Measurements from ENCODE around the gene FRMD4B.
A peak's percentile ranks its signal among the peaks of the same experiment; 100 is the strongest.

FRMD4B gene

DNA sequence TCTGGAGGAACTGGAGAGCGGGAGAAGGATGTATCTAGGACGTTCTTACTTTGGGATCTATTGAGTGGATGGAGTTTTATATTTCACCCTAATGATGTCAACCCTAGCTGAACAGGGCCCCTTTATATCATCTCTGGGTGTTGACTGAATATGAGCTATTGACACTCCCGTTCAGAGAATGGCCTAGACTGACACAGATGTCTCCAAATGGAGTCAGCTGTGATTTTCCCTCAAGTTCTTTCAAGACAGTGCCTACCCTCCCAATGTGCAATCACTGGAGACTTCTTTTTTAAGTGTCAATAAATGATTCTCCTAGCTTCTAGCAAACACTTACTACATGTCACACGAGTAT lies 63.8 kb downstream of the FRMD4B start:
- no peak for DNase-seq (ENCODE audit: low read depth)

DNA sequence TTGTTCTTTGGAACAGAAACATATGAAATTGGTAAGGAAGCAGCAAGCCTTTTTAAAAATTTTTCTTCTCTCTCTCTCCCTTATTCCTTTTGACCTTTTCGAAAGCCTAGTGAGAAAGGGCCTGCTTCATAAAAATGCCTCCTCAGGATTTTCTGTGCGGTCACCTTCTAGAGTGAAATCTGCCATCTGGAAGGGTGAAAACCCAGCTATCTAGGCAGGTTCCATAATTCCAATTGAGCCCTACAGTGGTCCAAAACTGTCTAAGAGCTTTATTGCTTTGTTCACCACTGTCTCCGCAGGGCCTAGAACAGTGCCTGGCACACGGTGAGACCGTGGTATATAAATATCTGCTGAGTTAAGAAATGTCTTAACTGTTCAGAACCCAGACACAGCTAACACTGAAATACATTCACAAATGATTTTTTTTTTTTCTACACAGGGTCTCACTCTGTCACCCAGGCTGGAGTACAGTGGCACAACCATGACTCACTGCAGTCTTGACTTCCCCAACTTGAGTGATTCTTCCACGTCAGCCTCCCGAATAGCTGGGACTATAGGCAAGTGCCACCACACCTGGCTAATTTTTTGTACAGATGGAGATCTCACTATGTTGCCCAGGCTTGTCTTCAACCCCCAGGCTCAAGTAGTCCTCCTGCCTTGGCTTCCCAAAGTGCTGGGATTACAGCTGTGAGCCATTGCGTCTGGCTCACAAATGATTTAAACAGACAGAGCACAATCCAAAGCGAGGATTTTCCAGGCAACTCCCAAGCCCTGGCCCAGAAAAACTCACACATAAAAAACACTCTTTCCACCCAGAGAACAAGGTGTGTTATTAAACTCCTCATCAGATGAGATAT lies 64.4 kb downstream of the FRMD4B start:
- no peak for DNase-seq (ENCODE audit: low read depth)

DNA sequence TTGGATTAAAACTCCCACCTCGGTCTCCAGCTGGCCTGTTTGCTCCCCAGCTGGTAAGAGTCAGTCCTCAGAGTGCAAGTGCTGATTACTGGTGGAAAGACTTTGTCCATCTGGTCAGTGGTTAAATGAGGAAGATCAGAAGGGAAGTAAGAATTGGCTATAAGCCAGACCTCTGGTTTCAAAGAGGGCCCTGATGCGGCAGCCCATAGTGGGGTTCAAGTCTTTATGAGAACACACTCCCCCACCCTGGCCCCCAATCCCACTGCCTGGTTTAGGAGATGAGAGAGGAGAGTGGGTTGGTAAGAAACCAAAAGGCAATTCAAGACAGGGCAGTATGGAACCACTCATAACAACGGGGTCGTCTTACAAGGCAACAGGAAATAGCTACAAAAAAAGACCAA lies 65.0 kb downstream of the FRMD4B start:
- DNase-seq (ENCODE audit: low read depth): no peak

DNA sequence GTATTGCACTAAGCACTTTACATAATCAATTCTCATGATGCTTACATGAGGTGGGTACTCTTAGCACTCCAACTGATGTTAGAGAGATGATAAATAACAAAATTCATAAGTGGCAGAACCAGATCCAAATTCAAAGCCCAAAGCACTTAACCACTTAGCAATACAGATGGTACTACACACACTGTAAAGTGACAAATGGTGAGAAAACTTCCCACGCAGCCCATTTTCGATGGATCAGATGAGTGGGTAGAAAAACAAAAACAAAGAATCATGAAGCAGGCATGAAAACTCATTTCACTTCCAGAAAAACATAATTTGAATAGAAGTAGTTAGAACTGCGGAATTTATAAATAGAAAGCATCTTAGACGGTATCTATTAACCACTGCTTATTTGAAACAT lies 66.2 kb downstream of the FRMD4B start:
- DNase-seq (ENCODE audit: low read depth): no peak

DNA sequence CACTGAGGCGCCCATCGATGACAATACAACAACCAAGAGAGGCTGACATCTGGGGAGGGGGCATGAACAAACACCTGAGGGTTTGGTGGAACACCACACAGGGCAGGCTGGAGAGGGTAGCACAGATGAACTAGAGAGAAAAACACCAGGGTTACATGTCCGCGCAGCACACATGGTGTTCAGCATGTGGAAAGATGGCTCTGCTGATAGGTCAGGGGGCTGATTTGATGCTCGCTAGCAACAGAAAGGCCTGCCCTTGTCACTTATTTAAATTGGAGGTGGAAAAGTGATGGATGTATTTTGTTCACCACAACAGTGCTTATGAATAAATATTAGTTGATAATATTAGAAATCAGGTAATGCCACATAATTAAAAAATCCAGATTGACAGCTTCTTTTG lies 67.5 kb downstream of the FRMD4B start:
- no peak for DNase-seq (ENCODE audit: low read depth)

DNA sequence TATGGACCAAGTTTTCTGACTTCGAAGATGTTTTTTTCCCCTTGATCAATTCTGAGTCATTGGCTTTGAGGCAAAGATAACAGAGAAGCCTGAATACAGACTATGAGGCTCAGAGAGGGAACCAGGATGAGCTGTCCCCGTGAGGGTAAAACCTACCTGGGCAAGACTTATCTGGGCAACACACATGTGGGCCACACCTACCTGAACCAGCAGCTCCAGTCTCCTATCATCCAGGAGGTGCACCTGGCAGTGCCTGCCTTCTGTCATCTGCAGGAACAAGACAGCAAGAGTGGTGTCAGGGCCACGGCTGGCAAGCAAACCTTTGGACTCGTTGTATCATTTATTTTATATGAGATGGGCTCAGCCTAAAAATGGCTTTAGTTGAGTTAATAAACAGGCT lies 72.6 kb downstream of the FRMD4B start:
- no peak for DNase-seq (ENCODE audit: low read depth)

DNA sequence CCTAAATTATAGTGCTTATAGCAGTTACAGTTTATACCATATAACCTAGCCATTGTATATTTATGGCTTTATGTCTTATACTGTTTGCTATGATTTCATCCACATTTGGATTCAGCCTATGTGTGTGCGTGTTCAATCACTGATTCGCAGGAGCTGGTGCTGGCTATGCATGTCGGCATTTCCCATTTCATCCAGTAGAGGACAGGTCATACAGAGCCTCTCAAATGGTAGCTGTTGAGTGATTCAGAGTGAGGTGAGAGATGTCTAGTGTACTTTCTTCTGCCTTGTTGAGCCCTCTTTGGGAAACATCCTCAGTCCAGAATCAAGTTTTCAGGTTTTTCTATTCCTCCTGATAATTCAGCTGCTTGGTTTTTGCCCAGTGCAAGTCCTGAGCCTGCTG lies 76.1 kb downstream of the FRMD4B start:
- DNase-seq (ENCODE audit: low read depth): peak; percentile 17

DNA sequence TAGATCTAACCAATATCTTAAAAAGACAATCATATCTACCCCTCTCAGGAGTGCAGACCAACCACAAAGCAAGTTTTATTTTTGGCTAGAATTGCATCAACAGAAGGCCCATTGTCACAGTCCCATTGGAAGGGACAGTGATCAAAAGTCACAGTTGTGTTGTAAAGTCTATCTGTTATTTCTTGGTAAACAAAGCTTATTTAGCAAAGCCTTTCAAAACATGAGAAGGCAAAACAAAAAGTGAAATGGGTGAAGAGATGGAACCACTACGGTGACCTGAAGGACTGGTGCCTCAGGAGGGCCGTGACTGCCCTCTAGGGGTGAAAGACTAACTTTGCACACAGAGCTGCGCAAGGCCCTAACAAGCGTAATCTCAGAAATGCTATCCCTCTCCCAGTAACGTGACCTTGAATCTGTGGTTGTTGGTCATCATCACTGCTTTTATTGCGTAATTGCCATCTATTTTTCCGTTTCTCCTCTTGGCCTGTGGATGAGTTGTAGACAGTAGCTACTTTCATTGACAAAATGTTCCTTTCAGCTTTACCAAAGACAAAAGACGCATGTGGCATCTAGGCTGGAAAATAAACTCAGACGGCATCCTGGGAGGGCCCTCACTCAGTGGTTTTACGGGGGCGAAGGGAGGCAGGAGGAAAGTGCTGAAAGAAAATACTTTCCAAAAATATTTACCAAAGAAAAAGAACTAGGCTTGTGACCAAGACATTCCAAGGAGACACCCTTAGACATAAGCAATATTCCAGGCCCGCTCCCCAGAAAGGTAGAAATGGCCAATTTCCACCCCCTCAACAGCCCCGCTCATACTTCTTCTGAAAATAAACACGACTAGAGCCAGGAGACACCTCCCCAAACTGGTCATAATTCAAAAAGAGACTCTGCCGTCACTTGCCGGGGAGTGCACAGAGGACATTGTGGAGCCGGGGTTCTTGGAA lies 79.4 kb downstream of the FRMD4B start:
- DNase-seq (ENCODE audit: low read depth): peak; percentile 93

DNA sequence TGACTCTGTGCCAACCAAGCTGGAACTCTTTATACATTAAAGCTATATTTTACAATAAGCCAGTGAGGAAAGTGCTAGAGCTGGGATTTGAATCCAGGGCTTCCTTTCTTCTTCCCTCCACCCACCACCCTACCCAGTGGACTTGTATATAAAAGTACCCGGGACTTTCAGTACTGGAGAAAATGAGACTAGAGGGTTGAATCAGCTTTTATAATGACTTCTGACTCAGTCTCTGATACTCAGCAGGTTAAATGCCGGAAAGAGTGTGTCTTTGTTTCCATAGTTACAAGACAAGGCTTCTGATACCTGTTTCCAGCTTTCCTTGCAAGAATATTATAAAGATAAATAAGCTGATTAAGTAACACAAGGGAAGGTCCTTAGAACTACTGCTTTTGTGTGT lies 80.9 kb downstream of the FRMD4B start:
- DNase-seq (ENCODE audit: low read depth): no peak

DNA sequence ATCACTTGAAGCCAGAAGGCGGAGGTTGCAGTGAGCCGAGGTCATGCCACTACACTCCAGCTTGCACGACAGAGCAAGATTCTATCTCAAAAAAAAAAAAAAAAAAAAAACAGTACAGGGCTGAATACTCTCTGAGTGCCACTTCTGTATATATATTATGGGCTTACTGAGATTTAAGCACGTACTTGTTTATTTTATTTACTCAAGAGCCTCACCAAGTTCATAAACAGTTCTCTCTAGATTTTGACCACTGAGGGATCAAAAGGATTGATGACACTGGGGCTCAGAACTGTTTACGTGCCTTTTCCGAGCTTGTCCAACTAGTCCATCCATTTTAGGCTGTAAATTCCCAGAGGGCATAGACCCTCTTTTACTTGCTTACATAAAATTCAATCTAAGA lies 81.5 kb downstream of the FRMD4B start:
- DNase-seq (ENCODE audit: low read depth): no peak

DNA sequence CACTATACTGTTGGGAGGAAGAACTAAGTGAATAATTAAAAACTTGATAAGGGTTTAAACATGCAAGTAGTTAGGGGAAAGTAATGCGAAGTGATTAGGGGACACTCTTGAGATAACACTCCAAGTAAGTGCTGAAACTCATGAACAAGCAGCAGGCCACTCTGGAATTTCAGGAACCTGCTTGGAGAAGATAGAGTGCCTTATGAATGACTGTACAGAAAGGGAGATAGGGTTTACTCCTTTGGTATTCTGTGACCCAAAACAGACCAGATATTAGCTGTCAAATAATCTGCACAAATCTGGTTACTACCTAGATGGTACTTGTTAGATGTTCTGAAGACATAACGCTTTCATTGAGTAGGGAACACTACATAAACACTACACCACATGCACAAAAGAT lies 85.6 kb downstream of the FRMD4B start:
- DNase-seq (ENCODE audit: low read depth): no peak

DNA sequence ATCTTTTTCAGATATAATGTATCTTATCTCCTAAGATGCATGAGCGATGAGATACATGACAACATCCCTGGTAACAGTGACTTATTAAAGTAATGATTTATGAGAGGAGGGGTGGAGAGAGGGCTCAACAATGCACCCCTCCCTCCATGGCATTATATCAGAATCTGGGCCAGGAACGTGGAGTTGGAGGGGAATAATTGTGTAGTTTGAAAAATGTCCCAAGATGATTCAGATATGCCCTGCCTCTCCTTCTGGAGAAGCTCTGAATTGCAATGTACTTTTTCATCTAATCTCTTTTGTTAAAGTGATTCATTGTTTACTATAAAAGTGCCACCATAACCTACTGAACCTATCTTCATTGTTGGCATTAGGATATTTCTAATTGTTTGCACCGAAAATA lies 86.5 kb downstream of the FRMD4B start:
- no peak for DNase-seq (ENCODE audit: low read depth)

DNA sequence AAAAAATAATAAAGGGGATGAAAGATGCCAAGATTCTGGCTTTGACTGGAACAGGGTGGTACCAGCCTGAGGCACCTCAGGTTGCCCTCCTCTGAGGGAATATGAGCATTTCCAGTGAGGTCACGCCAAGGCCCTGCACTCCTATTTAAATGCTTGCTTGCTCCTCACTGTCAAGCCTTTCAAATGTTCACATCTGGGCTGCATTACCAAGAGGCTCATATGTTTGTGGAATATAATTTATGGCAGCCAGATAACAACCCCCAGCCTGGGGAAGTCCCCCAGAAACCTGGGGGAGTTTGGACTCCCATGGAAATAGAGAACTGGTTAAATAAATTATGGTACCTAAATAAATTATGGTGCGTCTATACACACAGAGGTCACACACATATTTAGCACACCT lies 88.4 kb downstream of the FRMD4B start:
- DNase-seq (ENCODE audit: low read depth): no peak

DNA sequence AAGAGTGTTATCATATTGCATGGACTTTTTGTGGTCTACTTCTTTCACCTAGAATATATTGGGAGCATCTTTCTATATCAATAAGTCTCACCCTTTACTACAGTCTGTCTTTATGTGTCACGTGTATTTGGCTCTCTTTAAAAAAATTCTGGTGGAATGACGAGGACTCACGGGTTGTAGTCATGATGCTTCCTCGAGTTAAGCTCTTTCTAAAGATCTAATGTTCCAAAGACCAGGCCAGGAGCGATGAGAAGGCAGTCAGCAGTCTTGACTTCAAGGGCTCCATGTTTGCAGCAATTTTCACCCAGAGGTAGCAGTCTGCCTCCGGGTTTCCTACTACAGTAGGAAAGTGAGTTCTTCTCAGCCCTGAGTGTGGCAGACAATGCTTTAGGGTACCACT lies 88.9 kb downstream of the FRMD4B start:
- DNase-seq (ENCODE audit: low read depth): no peak

DNA sequence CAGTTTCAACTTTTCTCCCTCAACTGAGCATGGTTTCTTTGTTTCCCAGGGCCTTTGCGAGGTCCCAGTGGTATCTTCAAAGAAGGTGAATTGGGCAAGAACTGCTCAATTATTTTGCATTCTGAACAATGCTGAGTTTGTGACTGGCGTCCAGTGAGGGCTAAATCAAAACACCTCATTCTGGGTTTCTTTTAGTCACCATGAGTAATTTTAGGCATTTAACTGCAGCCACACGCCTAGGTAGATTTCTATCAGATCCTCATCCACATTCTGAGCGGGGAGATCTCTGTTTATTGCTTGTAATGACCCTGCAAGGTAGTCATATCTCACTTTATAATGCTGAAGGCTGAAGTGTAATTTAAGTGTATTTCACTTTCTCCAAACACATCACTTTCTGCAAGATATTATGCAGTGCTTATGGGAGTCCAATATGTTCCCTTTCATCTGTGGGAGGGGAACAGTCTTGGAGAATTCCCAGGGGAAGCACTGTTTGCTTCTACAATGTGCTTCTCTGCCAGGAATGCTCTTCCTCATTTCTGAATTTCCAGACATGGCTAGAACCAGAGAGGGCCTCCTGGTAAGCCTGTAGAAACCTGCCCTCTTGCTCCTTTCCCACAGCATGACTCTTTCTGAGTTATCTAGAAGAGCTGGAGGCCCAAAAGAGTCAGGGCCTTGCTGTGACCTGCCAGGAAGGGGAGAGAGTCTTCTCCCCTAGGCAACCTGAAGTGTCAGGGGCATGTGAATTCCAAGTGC lies 91.7 kb downstream of the FRMD4B start:
- peak; percentile 64 for DNase-seq (ENCODE audit: low read depth)

DNA sequence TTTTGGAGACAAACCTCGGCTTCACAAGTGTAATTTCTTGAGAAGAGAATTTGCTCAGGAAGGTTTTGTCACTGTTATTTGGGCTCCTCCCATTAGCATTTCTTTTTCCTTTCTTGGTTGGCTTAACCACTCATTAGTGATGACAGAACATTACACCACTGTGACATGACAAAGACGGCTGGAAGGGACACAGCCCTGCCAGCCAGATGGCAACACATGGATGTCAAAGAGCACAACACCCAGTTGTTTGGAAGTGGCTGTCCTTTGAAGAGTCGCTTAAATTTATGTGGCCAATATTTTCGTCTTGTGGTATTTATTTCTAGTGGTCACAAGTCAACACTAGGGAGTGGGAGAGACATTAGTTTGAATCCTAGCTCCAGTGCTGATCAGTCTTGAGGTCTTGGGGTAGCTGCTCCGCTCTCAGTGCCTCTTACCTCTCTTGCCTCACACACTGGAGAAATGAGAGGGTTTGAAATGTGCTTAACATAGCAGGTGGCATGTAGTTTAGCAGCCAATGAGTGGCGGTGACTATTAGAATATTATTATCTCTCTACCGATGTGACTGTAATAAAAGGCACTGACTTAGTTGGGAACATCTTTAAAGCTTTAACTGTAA lies 92.8 kb downstream of the FRMD4B start:
- DNase-seq (ENCODE audit: low read depth): no peak

DNA sequence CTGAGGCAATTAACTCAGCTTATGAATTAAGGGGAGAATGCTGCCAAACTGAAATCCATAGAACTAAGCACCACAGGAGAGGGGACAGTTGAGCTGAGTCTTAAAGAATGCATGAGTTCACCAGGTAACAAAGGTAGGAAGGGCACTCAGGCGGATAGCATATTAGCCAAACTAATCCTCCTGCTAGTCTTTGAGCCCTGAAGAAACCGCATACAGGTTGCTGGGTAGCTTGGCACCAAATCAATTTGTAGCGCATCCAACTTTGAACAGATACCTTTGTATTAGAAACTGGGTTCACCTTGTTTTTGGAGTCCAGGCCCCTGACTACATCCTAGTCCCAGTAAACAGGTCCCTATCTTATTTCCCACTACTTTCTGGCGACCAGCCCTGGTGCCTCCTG lies 93.7 kb downstream of the FRMD4B start:
- DNase-seq (ENCODE audit: low read depth): no peak

DNA sequence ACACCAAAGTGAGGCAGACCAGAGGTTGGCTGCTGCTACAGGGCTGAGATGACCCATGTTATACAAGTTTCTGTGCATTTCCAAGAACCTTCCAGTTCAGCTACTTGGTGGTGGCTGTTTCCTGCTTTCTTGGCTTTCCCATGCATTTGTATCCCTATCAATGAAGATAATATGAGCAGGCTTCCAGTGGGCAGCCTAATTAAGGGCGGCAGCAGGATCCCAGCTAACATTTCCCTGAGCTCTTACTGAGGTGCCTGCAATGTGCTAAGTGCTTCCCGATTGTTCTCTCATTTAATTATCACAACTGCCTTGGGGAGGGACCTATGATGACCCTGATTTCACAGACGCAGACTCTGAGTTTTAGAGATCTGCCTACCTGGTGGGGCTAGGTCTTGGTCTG lies 95.5 kb downstream of the FRMD4B start:
- no peak for DNase-seq (ENCODE audit: low read depth)

DNA sequence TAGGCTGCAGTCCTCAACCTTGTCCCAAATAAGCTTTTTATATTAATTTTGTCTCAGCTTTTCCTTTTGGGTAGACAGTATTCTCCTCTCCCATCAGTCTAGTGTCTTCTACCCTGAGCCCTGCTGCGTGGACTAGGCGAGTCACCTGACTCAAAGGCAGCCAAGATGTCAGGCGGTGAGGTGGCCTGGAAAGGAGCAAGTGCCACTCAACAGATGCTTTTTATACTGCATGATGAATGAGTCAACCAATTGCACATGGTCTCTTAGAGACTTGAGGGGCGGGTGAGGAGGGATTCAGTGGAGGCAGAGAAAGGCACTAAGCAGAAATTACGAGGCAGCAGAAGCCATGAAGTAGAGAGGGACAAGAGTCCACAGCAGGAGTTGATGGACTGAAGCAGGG lies 95.9 kb downstream of the FRMD4B start:
- no peak for DNase-seq (ENCODE audit: low read depth)

DNA sequence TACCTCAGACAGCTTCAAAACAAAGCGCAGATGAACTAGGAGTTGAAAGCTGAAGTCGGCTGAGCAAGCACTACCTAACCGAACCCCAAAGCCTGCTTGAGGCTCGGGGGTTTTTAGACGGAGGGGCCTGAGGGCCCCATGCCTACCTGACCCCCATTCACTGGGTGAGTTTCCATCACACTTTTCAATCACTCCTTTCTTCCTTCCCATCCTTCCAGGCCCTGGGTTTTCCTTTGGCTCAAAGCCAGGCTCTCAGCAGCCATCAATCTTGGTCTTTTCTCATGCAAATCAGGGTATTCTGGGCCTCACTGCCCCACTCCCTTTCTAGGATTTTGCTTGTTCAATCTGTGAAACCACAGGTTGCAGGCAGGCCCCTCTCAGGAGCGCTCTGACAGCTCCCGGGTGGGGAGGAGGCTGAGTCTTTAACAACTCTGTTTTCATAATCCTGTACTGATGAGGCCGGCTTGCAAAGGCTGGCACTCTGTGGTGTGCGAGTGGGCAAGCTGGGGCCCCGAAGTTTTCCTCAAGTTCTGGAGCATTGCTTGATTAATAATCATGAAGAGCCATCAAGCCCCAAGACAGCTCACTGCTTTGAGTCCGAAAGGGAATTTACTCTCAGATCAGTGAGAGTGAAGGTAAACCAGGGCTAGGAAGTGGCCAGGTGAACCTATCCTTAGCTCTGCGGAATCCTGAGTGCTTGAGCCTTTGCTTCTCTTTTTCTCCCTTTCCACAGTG lies 97.6 kb downstream of the FRMD4B start:
- DNase-seq (ENCODE audit: low read depth): no peak

DNA sequence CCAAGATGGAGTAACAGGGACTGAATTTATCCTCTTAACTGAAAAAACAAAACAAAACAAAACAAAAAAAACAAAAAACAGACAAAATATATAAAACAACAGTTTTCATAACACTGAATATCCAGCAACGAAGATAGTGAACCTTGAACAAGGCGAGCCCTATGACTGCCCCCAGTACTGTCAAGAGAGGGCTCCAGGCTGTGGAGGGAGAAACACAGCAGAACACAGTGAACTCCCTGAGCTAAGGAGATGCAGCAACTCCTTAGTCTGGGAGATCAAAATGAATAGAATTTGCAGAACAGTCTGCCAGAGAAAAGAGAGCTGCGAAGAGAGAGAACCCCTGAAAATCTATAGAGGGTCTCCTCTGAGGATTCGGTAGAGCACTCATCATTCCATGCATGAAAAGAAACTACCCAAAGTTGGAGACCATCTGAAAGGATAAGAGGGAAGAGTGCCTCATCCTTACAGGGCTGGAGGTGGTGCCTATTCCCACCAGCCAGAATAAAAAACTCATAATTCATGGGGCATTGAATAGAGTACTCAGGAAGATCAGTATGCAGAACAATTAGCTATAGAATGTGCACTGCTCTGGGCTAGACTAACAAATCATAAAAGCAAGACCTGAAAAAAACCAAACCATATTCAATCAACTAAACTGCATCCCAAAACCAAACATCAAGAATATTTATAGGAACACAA lies 101.8 kb downstream of the FRMD4B start:
- DNase-seq (ENCODE audit: low read depth): no peak
